C4-2B (cell line): ENCODE data around the gene PIN4.

Experiments used
- H3K27ac ChIP-seq: fragments of 450-650 bp; 2 replicates; pipeline ENCODE4 v1.5.1; 2017
- CTCF ChIP-seq: fragments of 450-650 bp; conservative IDR thresholded peaks from 2 replicates; pipeline ENCODE4 v1.5.1; 2017; ENCODE audit warnings: mild to moderate bottlenecking
- ZFX ChIP-seq: fragments of 450-650 bp; IDR thresholded peaks from 2 replicates; pipeline ENCODE4 v1.6.1; 2017

Gene PIN4

GRCh38 chrX:72142094-72142793, 39.3 kb upstream of the PIN4 start:
- TF ChIP-seq CTCF (no peak), ZFX (no peak)
- no peak overlapping the region for H3K27ac ChIP-seq

- TF ChIP-seq ZFX (no peak), CTCF (no peak)
- H3K27ac ChIP-seq: no peak overlapping the region
These were observed 38.6 kb upstream of the PIN4 start for GRCh38 chrX:72142794-72143608.

- TF ChIP-seq CTCF: no peak
- no peak for TF ChIP-seq ZFX
These were observed 38.0 kb upstream of the PIN4 start for GRCh38 chrX:72143609-72143907.

GRCh38 chrX:72145181-72145580, 36.4 kb upstream of the PIN4 start:
- no peak overlapping the region for H3K27ac ChIP-seq
- TF ChIP-seq ZFX (no peak), CTCF (no peak)

More at GRCh38 chrX:72143609-72143907, 38.0 kb upstream of the PIN4 start:
- no peak overlapping the region for H3K27ac ChIP-seq

- no peak overlapping the region for H3K27ac ChIP-seq
- TF ChIP-seq CTCF (no peak), ZFX (no peak)
These were observed 35.0 kb upstream of the PIN4 start for GRCh38 chrX:72146527-72146926.

- H3K27ac ChIP-seq: no peak overlapping the region
- TF ChIP-seq ZFX (no peak), CTCF (no peak)
These were observed 22.8 kb upstream of the PIN4 start for GRCh38 chrX:72158773-72159172.

GRCh38 chrX:72159769-72160168, 21.8 kb upstream of the PIN4 start:
- H3K27ac ChIP-seq: no peak overlapping the region
- TF ChIP-seq ZFX (no peak), CTCF (no peak)
